Measurements from ENCODE around the gene ZBTB20.

GRCh38 chr3:115007966-115008365 lies 139.1 kb downstream of the ZBTB20 start:
- TF ChIP-seq CTCF (conservative IDR thresholded peaks at IDR 0.05) (no peak), EZH2 (IDR thresholded peaks at IDR 0.05; ENCODE audit: low read depth) (no peak)

Data from PC-9 (cell line).